NCI-H1694 treated with DMSO at 0.1 percent for 48 hours (cell line): Measurements from ENCODE around the gene USP17L28.
"Not testable (repeated sequence)": the region's sequence is repeated elsewhere in the genome, so short reads cannot be mapped to it uniquely, and the experiment has no call there.

Experiments
- DNase-seq: peaks from one replicate; lab custom pipeline; 2025; lab: John Stamatoyannopoulos, UW

Gene USP17L28, protein sequence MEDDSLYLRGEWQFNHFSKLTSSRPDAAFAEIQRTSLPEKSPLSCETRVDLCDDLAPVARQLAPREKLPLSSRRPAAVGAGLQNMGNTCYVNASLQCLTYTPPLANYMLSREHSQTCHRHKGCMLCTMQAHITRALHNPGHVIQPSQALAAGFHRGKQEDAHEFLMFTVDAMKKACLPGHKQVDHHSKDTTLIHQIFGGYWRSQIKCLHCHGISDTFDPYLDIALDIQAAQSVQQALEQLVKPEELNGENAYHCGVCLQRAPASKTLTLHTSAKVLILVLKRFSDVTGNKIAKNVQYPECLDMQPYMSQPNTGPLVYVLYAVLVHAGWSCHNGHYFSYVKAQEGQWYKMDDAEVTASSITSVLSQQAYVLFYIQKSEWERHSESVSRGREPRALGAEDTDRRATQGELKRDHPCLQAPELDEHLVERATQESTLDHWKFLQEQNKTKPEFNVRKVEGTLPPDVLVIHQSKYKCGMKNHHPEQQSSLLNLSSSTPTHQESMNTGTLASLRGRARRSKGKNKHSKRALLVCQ

DNA sequence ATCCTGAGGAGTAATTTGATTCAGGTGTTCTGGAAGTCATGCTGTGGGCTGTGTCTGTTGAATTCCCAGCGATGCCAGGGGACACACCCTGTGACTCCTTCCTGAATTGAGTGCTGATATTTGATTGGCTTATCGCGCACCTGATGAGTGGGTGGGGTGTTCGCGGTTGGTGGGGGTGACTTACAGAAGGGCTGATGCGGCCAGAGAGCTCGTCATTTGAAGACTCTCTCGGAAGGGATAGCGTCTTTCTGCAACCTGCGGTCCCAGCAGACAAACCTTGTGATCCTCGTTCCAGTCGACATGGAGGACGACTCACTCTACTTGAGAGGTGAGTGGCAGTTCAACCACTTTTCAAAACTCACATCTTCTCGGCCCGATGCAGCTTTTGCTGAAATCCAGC is at the start of gene USP17L28:
Gene USP17L28 (plus strand): TSS at position 301 of the 400 bp plus-strand sequence. CDS start 0 bp downstream, at position 301.
- not testable (repeated sequence) for DNase-seq

DNA sequence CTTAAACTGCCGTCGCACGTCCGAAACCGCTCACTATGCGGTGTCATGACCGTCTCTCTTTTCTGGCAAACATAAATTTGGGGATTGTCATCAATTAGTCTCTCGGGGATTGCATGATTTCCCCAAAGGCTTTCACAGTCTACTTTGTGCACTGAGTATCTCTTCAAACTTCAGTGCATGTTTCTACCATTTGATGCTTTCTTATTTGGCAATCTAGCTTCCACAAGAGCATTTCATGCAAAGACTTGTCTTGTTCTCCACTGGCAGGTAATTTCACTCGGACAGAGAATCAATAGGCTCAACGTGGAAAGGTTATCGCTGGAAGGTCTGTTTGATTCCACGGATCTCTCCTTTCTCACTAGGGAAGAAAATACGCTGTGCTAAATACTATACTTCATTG is 24.5 kb upstream of the USP17L28 start:
- DNase-seq: not testable (repeated sequence)

DNA sequence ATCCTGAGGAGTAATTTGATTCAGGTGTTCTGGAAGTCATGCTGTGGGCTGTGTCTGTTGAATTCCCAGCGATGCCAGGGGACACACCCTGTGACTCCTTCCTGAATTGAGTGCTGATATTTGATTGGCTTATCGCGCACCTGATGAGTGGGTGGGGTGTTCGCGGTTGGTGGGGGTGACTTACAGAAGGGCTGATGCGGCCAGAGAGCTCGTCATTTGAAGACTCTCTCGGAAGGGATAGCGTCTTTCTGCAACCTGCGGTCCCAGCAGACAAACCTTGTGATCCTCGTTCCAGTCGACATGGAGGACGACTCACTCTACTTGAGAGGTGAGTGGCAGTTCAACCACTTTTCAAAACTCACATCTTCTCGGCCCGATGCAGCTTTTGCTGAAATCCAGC is 23.8 kb upstream of the USP17L28 start, which contains the start of gene USP17L24:
Gene USP17L24 (plus strand): TSS at position 301 of the 400 bp plus-strand sequence. CDS start 0 bp downstream, at position 301.
- not testable (repeated sequence) for DNase-seq

DNA sequence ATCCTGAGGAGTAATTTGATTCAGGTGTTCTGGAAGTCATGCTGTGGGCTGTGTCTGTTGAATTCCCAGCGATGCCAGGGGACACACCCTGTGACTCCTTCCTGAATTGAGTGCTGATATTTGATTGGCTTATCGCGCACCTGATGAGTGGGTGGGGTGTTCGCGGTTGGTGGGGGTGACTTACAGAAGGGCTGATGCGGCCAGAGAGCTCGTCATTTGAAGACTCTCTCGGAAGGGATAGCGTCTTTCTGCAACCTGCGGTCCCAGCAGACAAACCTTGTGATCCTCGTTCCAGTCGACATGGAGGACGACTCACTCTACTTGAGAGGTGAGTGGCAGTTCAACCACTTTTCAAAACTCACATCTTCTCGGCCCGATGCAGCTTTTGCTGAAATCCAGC is 19.1 kb upstream of the USP17L28 start, which contains the start of gene USP17L25:
Gene USP17L25 (plus strand): TSS at position 301 of the 400 bp plus-strand sequence. CDS start 0 bp downstream, at position 301.
- not testable (repeated sequence) for DNase-seq

DNA sequence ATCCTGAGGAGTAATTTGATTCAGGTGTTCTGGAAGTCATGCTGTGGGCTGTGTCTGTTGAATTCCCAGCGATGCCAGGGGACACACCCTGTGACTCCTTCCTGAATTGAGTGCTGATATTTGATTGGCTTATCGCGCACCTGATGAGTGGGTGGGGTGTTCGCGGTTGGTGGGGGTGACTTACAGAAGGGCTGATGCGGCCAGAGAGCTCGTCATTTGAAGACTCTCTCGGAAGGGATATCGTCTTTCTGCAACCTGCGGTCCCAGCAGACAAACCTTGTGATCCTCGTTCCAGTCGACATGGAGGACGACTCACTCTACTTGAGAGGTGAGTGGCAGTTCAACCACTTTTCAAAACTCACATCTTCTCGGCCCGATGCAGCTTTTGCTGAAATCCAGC is 14.3 kb upstream of the USP17L28 start, which contains the start of gene USP17L26:
Gene USP17L26 (plus strand): TSS at position 301 of the 400 bp plus-strand sequence. CDS start 0 bp downstream, at position 301.
- not testable (repeated sequence) for DNase-seq

DNA sequence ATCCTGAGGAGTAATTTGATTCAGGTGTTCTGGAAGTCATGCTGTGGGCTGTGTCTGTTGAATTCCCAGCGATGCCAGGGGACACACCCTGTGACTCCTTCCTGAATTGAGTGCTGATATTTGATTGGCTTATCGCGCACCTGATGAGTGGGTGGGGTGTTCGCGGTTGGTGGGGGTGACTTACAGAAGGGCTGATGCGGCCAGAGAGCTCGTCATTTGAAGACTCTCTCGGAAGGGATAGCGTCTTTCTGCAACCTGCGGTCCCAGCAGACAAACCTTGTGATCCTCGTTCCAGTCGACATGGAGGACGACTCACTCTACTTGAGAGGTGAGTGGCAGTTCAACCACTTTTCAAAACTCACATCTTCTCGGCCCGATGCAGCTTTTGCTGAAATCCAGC is 9.6 kb upstream of the USP17L28 start, which contains the start of gene USP17L5:
Gene USP17L5 (plus strand): TSS at position 301 of the 400 bp plus-strand sequence. CDS start 0 bp downstream, at position 301.
- DNase-seq: not testable (repeated sequence)

DNA sequence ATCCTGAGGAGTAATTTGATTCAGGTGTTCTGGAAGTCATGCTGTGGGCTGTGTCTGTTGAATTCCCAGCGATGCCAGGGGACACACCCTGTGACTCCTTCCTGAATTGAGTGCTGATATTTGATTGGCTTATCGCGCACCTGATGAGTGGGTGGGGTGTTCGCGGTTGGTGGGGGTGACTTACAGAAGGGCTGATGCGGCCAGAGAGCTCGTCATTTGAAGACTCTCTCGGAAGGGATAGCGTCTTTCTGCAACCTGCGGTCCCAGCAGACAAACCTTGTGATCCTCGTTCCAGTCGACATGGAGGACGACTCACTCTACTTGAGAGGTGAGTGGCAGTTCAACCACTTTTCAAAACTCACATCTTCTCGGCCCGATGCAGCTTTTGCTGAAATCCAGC is 4.8 kb upstream of the USP17L28 start, which contains the start of gene USP17L27:
Gene USP17L27 (plus strand): TSS at position 301 of the 400 bp plus-strand sequence. CDS start 0 bp downstream, at position 301.
- DNase-seq: not testable (repeated sequence)

DNA sequence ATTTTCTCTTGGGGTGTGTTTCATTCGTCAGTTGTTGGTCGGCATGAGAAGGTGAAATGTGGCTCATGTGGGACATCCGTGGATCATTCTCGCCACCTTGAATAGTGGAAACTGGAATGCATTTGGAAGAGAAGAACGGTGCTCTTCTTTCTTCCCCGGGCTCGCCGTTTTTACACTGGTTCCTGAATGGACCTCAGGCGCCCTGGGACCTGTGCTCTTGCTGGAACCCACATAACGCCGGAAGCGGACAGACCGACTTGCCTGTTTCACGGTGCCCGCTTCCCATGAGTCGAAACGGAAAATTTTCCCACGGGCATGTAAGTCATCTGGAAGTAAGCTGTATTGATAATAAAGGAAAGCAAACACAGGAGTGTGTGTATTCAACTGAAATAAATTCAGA is 2.2 kb downstream of the USP17L28 start:
- DNase-seq: not testable (repeated sequence)

DNA sequence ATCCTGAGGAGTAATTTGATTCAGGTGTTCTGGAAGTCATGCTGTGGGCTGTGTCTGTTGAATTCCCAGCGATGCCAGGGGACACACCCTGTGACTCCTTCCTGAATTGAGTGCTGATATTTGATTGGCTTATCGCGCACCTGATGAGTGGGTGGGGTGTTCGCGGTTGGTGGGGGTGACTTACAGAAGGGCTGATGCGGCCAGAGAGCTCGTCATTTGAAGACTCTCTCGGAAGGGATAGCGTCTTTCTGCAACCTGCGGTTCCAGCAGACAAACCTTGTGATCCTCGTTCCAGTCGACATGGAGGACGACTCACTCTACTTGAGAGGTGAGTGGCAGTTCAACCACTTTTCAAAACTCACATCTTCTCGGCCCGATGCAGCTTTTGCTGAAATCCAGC is 4.6 kb downstream of the USP17L28 start, which contains the start of gene USP17L29:
Gene USP17L29 (plus strand): TSS at position 301 of the 400 bp plus-strand sequence. CDS start 0 bp downstream, at position 301.
- not testable (repeated sequence) for DNase-seq

DNA sequence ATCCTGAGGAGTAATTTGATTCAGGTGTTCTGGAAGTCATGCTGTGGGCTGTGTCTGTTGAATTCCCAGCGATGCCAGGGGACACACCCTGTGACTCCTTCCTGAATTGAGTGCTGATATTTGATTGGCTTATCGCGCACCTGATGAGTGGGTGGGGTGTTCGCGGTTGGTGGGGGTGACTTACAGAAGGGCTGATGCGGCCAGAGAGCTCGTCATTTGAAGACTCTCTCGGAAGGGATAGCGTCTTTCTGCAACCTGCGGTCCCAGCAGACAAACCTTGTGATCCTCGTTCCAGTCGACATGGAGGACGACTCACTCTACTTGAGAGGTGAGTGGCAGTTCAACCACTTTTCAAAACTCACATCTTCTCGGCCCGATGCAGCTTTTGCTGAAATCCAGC is 14.1 kb downstream of the USP17L28 start, which contains the start of gene USP17L30:
Gene USP17L30 (plus strand): TSS at position 301 of the 400 bp plus-strand sequence. CDS start 0 bp downstream, at position 301.
- not testable (repeated sequence) for DNase-seq

DNA sequence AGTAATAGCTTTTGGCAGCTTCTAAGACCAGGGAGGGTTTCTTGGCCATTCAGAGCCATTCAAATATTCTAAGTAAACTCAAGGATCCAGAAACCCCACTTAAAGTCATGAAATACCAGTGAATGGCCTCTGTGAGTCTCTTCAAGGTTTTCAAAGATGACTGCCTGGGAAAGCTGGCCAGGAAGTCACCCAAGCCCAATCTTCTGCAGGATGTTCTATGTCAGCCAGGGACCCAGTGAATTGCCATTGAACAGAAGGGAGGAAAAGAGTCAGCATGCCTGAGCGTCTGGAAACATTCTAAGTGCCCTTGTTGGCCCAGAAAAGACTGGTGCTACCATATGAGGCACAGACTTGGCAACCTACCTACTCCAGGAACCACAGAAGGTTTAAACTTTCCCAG is 31.2 kb downstream of the USP17L28 start:
- not testable (repeated sequence) for DNase-seq

DNA sequence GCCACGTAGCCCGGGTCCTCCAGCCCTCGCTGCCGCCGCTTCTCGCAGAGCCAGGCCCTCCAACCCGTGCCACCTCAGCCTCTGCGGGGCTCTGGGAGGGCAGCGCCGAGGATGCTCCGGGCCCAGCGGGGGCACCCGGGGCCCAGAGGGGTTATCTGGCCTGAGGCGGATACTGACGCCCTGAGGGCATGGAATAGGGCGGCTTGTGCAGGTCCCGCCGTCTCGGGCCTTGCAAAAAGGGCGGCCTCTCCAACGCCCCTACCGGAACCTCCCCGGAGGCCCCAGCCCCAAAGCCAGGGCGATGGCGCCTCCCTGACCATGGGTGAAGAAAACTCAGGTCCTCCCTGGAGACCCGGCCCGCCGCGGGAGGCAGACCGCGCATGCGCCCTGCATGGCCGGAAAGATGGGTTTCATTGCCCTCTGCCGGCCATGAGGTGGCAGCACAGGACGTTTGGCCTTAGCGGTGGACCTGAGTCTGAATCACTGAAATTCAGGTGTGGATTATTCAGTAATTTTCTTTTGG is 32.4 kb downstream of the USP17L28 start:
- not testable (repeated sequence) for DNase-seq

DNA sequence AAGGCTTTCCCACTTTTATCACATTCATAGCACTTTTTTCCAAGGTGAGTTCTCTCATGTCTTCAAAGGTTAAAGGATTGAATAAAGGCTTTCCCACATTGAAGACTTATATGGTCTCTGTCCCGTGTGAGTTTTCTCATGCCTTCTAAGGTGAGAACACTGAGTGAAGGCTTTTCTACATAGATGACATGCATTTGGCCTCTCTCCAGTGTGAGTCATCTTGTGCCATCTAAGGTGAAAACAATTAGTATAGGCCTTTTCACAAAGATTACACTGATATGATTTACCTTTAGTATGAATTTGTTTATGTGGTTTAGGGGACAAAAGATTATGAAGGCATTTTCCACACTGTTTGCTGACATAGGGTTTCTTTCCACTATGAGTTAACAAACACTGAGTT is 35.4 kb downstream of the USP17L28 start:
- DNase-seq: no peak

DNA sequence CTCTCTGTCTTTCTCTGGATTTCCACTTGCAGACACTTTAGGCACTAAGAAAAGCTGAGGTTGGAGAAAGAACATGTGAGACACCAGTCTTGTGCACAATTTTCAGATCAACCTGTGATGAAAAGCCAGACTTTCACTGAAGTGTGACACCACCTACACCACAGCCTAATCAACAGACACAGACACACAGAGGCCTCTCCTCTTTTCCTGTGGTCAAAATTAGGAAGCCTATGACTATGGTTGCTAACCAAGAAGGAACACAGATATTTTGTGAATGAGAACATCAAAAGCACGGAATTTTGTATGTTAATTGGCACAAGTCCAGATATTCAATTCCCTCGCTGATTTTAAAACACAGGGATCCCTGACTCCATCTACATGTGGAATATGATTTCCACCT is 40.3 kb downstream of the USP17L28 start:
- DNase-seq: not testable (repeated sequence)
